IMR-90 (cell line): ENCODE measurements around the gene FOXP1. TPM values are rescaled to one million over a fixed set of nuclear protein-coding genes. Genes with fewer than 3 reads are reported as not detected.

ENCODE experiments used
- ATAC-seq: fragments of 200-7000 bp; cut with Tn5 transposase; 2 replicates; pipeline ENCODE4 v1.9.1; 2020; ENCODE audit warnings: low read depth, mild to moderate bottlenecking, moderate library complexity
- BruUV-seq: library from RNA; stranded (reverse); fragments of 400-500 nt; replicated peaks from 2 replicates; lab custom pipeline; 2021; lab: Mats Ljungman, UMichigan
- CTCF ChIA-PET: fragments of 300-600 bp; formaldehyde crosslinking; extraction: SDS; loops from one replicate; lab custom pipeline; 2021; ENCODE audit warnings: antibody characterized with exemption; lab: Yijun Ruan, JAX
- POLR2A ChIA-PET: fragments of 300-600 bp; sonication (Branson Sonifier 250); formaldehyde crosslinking; loops from one replicate; lab custom pipeline; 2022; ENCODE audit warnings: antibody characterized with exemption; ENCODE audit not compliant: unreplicated experiment; lab: Charles Lee
- DNase-seq: peaks from one replicate; pipeline ENCODE4 v3.0.0; 2013
- H2AFZ ChIP-seq: replicated peaks from 2 replicates; pipeline ENCODE3; 2013; ENCODE audit warnings: low read length, mild to moderate bottlenecking; ENCODE audit not compliant: poor library complexity
- H2AK5ac ChIP-seq: 2 replicates; pipeline ENCODE4 v1.6.1; 2013; ENCODE audit warnings: low read depth, low read length, inconsistent platforms
- H2AK9ac ChIP-seq: replicated peaks from 2 replicates; pipeline ENCODE3; 2013; ENCODE audit warnings: mild to moderate bottlenecking, low read depth, low read length, moderate library complexity; ENCODE audit not compliant: poor library complexity
- H2BK120ac ChIP-seq: 2 replicates; pipeline ENCODE4 v1.6.1; 2013; ENCODE audit warnings: low read depth, low read length, inconsistent platforms
- H2BK15ac ChIP-seq: 3 replicates; pipeline ENCODE4 v1.6.1; 2013; ENCODE audit warnings: low read depth, low read length, inconsistent platforms
- H2BK20ac ChIP-seq: 2 replicates; pipeline ENCODE4 v1.6.1; 2013; ENCODE audit warnings: low read depth, mild to moderate bottlenecking, inconsistent platforms, low read length, moderate library complexity
- H2BK5ac ChIP-seq: 2 replicates; pipeline ENCODE4 v1.6.1; 2013; ENCODE audit warnings: mild to moderate bottlenecking, low read depth, low read length, inconsistent platforms; ENCODE audit not compliant: poor library complexity, severe bottlenecking
- H3K14ac ChIP-seq: replicated peaks from 2 replicates; pipeline ENCODE4 v1.6.1; 2013; ENCODE audit warnings: low read depth, low read length, inconsistent platforms
- H3K18ac ChIP-seq: 2 replicates; pipeline ENCODE4 v1.6.1; 2013; ENCODE audit warnings: low read depth, low read length, control low read depth
- H3K23ac ChIP-seq: 2 replicates; pipeline ENCODE4 v1.6.1; 2013; ENCODE audit warnings: low read depth, low read length, inconsistent platforms
- H3K27ac ChIP-seq: 2 replicates; pipeline ENCODE4 v1.5.1; 2013; ENCODE audit warnings: mild to moderate bottlenecking, control low read depth, low read length; ENCODE audit not compliant: insufficient read depth
- H3K27me3 ChIP-seq: 2 replicates; pipeline ENCODE4 v1.6.1; 2013; ENCODE audit warnings: low read length; ENCODE audit not compliant: control insufficient read depth, insufficient read depth
- H3K36me3 ChIP-seq: 2 replicates; pipeline ENCODE4 v1.6.1; 2013; ENCODE audit warnings: low read length, mixed read lengths; ENCODE audit not compliant: control insufficient read depth, insufficient read depth
- H3K4ac ChIP-seq: 2 replicates; pipeline ENCODE4 v1.6.1; 2013; ENCODE audit warnings: low read depth, low read length, inconsistent platforms
- H3K4me1 ChIP-seq: 2 replicates; pipeline ENCODE4 v1.6.1; 2013; ENCODE audit warnings: low read length, mixed read lengths; ENCODE audit not compliant: control insufficient read depth, insufficient read depth
- H3K4me2 ChIP-seq: 2 replicates; pipeline ENCODE4 v1.6.1; 2013; ENCODE audit warnings: low read depth, mild to moderate bottlenecking, control low read depth, low read length, moderate library complexity
- H3K4me3 ChIP-seq: 2 replicates; pipeline ENCODE4 v1.5.1; 2013; ENCODE audit warnings: low read depth, mild to moderate bottlenecking, control low read depth, low read length, moderate library complexity; ENCODE audit not compliant: insufficient read depth
- H3K56ac ChIP-seq: 2 replicates; pipeline ENCODE4 v1.6.1; 2013; ENCODE audit warnings: low read length, inconsistent platforms; ENCODE audit not compliant: insufficient read depth; ENCODE audit errors: extremely low read depth
- H3K79me1 ChIP-seq, 2 experiments: 2 replicates each; pipeline ENCODE4 v1.6.1; 2013; ENCODE audit warnings: low read length in 2 of 2, inconsistent platforms in 1 of 2, low read depth in 1 of 2
- H3K9ac ChIP-seq: 2 replicates; pipeline ENCODE4 v1.6.1; 2013; ENCODE audit warnings: low read depth, low read length, control low read depth
- H3K9me1 ChIP-seq: 2 replicates; pipeline ENCODE4 v1.6.1; 2013; ENCODE audit warnings: low read length, inconsistent platforms; ENCODE audit not compliant: insufficient read depth
- H3K9me3 ChIP-seq: 2 replicates; pipeline ENCODE4 v1.6.1; 2013; ENCODE audit warnings: low read length; ENCODE audit not compliant: control insufficient read depth, insufficient read depth
- H4K20me1 ChIP-seq: 2 replicates; pipeline ENCODE4 v1.6.1; 2013; ENCODE audit warnings: low read length, inconsistent platforms; ENCODE audit not compliant: insufficient read depth
- H4K5ac ChIP-seq: 2 replicates; pipeline ENCODE4 v1.6.1; 2013; ENCODE audit warnings: mild to moderate bottlenecking, low read depth, low read length, control low read depth
- H4K8ac ChIP-seq, 2 experiments: 2 replicates each; pipeline ENCODE4 v1.6.1; 2013; ENCODE audit warnings: low read depth in 2 of 2, low read length in 2 of 2, control low read depth in 1 of 2, inconsistent platforms in 1 of 2
- H4K91ac ChIP-seq: 2 replicates; pipeline ENCODE4 v1.6.1; 2013; ENCODE audit warnings: low read depth, low read length, inconsistent platforms; ENCODE audit not compliant: insufficient read depth
- BHLHE40 ChIP-seq: fragments of 150-350 bp; IDR thresholded peaks from 2 replicates; pipeline ENCODE4 v1.6.1; 2016; ENCODE audit warnings: mild to moderate bottlenecking, low read depth, low read length
- CHD1 ChIP-seq: IDR thresholded peaks from 2 replicates; pipeline ENCODE4 v1.6.1; 2012; ENCODE audit warnings: low read depth, low read length, improper control_type of control experiment
- MAFK ChIP-seq: IDR thresholded peaks from 2 replicates; pipeline ENCODE4 v1.6.1; 2012; ENCODE audit warnings: low read depth, low read length, improper control_type of control experiment
- MAZ ChIP-seq: IDR thresholded peaks from 2 replicates; pipeline ENCODE4 v1.6.1; 2012; ENCODE audit warnings: low read depth, mild to moderate bottlenecking, low read length, improper control_type of control experiment, moderate library complexity, borderline replicate concordance
- MXI1 ChIP-seq: IDR thresholded peaks from 2 replicates; pipeline ENCODE4 v1.6.1; 2012; ENCODE audit warnings: low read depth, mild to moderate bottlenecking, low read length, moderate library complexity, borderline replicate concordance
- RAD21 ChIP-seq: IDR thresholded peaks from 2 replicates; pipeline ENCODE4 v1.6.1; 2012; ENCODE audit warnings: low read length, improper control_type of control experiment
- RCOR1 ChIP-seq: IDR thresholded peaks from 2 replicates; pipeline ENCODE4 v1.6.1; 2012; ENCODE audit warnings: mild to moderate bottlenecking, low read length, improper control_type of control experiment; ENCODE audit not compliant: insufficient replicate concordance
- RFX5 ChIP-seq: IDR thresholded peaks from 2 replicates; pipeline ENCODE4 v1.8.0; 2012; ENCODE audit warnings: low read depth, mild to moderate bottlenecking, low read length, moderate library complexity
- SMC3 ChIP-seq: fragments of 150-350 bp; IDR thresholded peaks from 2 replicates; pipeline ENCODE4 v1.6.1; 2016; ENCODE audit warnings: low read depth, mild to moderate bottlenecking, antibody characterized with exemption, low read length, moderate library complexity
- WGBS, 2 experiments: methylation state at CpG; one replicate each; pipeline versions ENCODE4 v1.1.5 to v1.1.7; 2013; ENCODE audit warnings: missing lambda C conversion rate in 2 of 2; ENCODE audit not compliant: insufficient read length in 1 of 2; ENCODE audit errors: extremely low coverage in 2 of 2; 5-methylcytosine and 5-hydroxymethylcytosine counted together
- dilution Hi-C: fragments of 300-500 bp; cut with HindIII; formaldehyde crosslinking; loops from one replicate; pipeline ENCODE4 v1.14.3; 2018; ENCODE audit warnings: low sequenced_read_pairs; ENCODE audit not compliant: unreplicated experiment
- in situ Hi-C: fragments of 300-500 bp; cut with MboI; formaldehyde crosslinking; loops from 3 replicates; pipeline ENCODE4 v1.14.3; 2019; ENCODE audit warnings: low sequenced_read_pairs, inconsistent platforms, mixed read lengths
- intact Hi-C: fragments of 100-400 bp; cut with micrococcal nuclease; formaldehyde crosslinking; loops from 2 replicates; pipeline ENCODE4 v1.10.0; 2022
- polyA plus RNA-seq, 3 experiments: library from polyadenylated mRNA; depleted of rRNA; stranded (reverse); fragments of >200 nt; gene quantifications; 2 replicates each; pipeline ENCODE4 v1.2.3, GENCODE V29; 2012; ENCODE audit warnings: low replicate concordance in 1 of 3
- total RNA-seq: library from RNA; depleted of rRNA; stranded (reverse); fragments of >200 nt; gene quantifications from 2 replicates; pipeline ENCODE4 v1.2.3, GENCODE V29; 2012
- TF ChIP-seq, protein P1 (sequence below): fragments of 150-350 bp; IDR thresholded peaks from 2 replicates; pipeline ENCODE4 v1.6.1; 2016; ENCODE audit warnings: low read depth, mild to moderate bottlenecking, low read length, moderate library complexity, borderline replicate concordance
- TF ChIP-seq, protein P2 (sequence below): fragments of 150-350 bp; IDR thresholded peaks from 2 replicates; pipeline ENCODE4 v1.6.1; 2017; ENCODE audit warnings: mild to moderate bottlenecking, antibody characterized with exemption, low read length, low read depth
- TF ChIP-seq, protein P3 (sequence below): conservative IDR thresholded peaks from 2 replicates; pipeline ENCODE4 v1.5.1; 2012; ENCODE audit warnings: mild to moderate bottlenecking, low read depth, low read length, improper control_type of control experiment

The FOXP1 gene
- total and polyA plus RNA-seq, 2 of the 4 experiments (the other 2 are of a cell fraction) = 37.0 to 132 TPM

DNA sequence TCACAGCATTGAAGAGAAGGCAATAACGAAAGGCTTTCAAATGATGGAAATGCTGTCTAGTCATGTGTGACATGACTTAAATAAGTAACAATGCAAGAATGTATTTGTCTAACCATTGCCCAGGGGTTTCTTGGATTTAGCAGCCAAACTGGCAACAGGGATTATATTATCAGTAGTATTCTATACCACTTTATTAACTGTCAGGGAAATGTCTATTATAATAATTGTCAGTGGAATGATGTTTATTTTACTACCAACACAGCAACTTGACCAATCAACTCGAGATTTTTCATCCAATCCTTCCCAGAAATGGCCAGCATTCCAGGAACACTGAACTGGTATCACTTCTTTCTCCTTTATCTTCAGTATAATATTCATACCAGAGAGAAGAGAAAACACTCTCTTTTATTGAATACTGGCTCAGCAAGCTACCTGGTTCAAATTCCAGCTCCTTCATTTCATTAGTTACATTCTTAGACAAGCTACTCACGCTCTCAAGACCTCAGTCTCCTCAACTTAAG, 66.2 kb downstream of the FOXP1 start:
- no peak overlapping the region for H2BK5ac ChIP-seq
- intact Hi-C loops = no loop called here
- H3K27ac ChIP-seq = no peak overlapping the region
- no TSS peak for BruUV-seq
- H3K9ac ChIP-seq = no peak overlapping the region
- H3K56ac ChIP-seq = no peak overlapping the region
- no peak for DNase-seq
- H4K91ac ChIP-seq = no peak overlapping the region
- no peak overlapping the region for H3K4me2 ChIP-seq
- H3K9me3 ChIP-seq = no peaks in the 10 kb centered on the region; the same call in 1 of the 2 replicates
- H3K4ac ChIP-seq = no peak overlapping the region
- peak overlapping the region; percentile 42; the same call in 1 of the 2 replicates for H3K18ac ChIP-seq
- no peak overlapping the region for H3K4me3 ChIP-seq
- no peaks in the 10 kb centered on the region for H4K20me1 ChIP-seq
- in situ Hi-C loops = no loop called here
- peaks cover 38 to 49% of the 10 kb centered on the region in 2 experiments for H3K79me1 ChIP-seq
- H2AK5ac ChIP-seq = no peak overlapping the region; the same call in 1 of the 2 replicates
- H2AK9ac ChIP-seq = no peak overlapping the region
- H3K27me3 ChIP-seq = no peaks in the 10 kb centered on the region
- H3K36me3 ChIP-seq = no peaks in the 10 kb centered on the region
- WGBS, 2 experiments = no CpG with 5 or more reads among the region's 3 CpGs
- H3K9me1 ChIP-seq = peaks cover 4% of the 10 kb centered on the region; the same call in 1 of the 2 replicates
- dilution Hi-C loops = no loop called here
- peaks cover 4% of the 10 kb centered on the region for H3K4me1 ChIP-seq
- no peak overlapping the region for H3K14ac ChIP-seq
- no peak overlapping the region for H2BK15ac ChIP-seq
- CTCF ChIA-PET = no interaction called here
- TF ChIP-seq, protein P1, sequence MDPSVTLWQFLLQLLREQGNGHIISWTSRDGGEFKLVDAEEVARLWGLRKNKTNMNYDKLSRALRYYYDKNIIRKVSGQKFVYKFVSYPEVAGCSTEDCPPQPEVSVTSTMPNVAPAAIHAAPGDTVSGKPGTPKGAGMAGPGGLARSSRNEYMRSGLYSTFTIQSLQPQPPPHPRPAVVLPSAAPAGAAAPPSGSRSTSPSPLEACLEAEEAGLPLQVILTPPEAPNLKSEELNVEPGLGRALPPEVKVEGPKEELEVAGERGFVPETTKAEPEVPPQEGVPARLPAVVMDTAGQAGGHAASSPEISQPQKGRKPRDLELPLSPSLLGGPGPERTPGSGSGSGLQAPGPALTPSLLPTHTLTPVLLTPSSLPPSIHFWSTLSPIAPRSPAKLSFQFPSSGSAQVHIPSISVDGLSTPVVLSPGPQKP = no peak
- no peak for TF ChIP-seq RAD21
- TF ChIP-seq MAZ = no peak
- no peak for TF ChIP-seq MXI1
- TF ChIP-seq, protein P2, sequence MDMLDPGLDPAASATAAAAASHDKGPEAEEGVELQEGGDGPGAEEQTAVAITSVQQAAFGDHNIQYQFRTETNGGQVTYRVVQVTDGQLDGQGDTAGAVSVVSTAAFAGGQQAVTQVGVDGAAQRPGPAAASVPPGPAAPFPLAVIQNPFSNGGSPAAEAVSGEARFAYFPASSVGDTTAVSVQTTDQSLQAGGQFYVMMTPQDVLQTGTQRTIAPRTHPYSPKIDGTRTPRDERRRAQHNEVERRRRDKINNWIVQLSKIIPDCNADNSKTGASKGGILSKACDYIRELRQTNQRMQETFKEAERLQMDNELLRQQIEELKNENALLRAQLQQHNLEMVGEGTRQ = no peak
- no peak for TF ChIP-seq RFX5
- TF ChIP-seq CHD1 = no peak
- no peak for TF ChIP-seq MAFK
- no peak for TF ChIP-seq BHLHE40
- TF ChIP-seq SMC3 = no peak
- TF ChIP-seq, protein P3, sequence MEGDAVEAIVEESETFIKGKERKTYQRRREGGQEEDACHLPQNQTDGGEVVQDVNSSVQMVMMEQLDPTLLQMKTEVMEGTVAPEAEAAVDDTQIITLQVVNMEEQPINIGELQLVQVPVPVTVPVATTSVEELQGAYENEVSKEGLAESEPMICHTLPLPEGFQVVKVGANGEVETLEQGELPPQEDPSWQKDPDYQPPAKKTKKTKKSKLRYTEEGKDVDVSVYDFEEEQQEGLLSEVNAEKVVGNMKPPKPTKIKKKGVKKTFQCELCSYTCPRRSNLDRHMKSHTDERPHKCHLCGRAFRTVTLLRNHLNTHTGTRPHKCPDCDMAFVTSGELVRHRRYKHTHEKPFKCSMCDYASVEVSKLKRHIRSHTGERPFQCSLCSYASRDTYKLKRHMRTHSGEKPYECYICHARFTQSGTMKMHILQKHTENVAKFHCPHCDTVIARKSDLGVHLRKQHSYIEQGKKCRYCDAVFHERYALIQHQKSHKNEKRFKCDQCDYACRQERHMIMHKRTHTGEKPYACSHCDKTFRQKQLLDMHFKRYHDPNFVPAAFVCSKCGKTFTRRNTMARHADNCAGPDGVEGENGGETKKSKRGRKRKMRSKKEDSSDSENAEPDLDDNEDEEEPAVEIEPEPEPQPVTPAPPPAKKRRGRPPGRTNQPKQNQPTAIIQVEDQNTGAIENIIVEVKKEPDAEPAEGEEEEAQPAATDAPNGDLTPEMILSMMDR = no peak
- no peak for TF ChIP-seq RCOR1
- POLR2A ChIA-PET = interaction anchor here (1.0 kb wide), 1 partner anchor 12 kb away, joined by 3 read pairs; no protein-coding TSS in a partner anchor
- H2BK20ac ChIP-seq = no peak overlapping the region
- no peak overlapping the region; the same call in 1 of the 2 replicates for H4K5ac ChIP-seq
- H3K23ac ChIP-seq = no peak overlapping the region
- no peak overlapping the region for H2BK120ac ChIP-seq
- no peak overlapping the region for H2AFZ ChIP-seq
- peak; percentile 42 for ATAC-seq
- H4K8ac ChIP-seq = no peak overlapping the region
